H1 (cell line): ENCODE measurements around the gene RPLP2. TPM values are rescaled to one million over a fixed set of nuclear protein-coding genes. Genes with fewer than 3 reads are reported as not detected.

ENCODE experiments used
- ATF3 ChIP-seq: IDR thresholded peaks from 2 replicates; pipeline ENCODE4 v1.6.1; 2011; ENCODE audit warnings: low read depth, mild to moderate bottlenecking, low read length; ENCODE audit not compliant: insufficient read depth
- PHF8 ChIP-seq: fragments of 200-600 bp; sonication (generic); conservative IDR thresholded peaks from 2 replicates; pipeline ENCODE4 v1.7.1; 2012; ENCODE audit warnings: low read depth, mild to moderate bottlenecking, inconsistent platforms, low read length, moderate library complexity
- SIX5 ChIP-seq: IDR thresholded peaks from 2 replicates; pipeline ENCODE4 v1.6.1; 2011; ENCODE audit warnings: mild to moderate bottlenecking, low read depth, low read length
- YY1 ChIP-seq: IDR thresholded peaks from 2 replicates; pipeline ENCODE4 v1.6.1; 2011; ENCODE audit warnings: low read depth, mild to moderate bottlenecking, low read length
- polyA plus RNA-seq, 7 experiments: library from polyadenylated mRNA; depleted of rRNA in 3 of 7; stranded (reverse) in 5 of 7; unstranded in 2 of 7; fragments of >200 nt in 5 of 7; fragments of 200-250 nt in 2 of 7; gene quantifications; 1 replicate in 5 of 7; 2 replicates in 1 of 7; 4 replicates in 1 of 7; pipeline versions ENCODE4 v1.2.1 to v1.2.3, GENCODE V29; 2011 to 2013; ENCODE audit warnings: missing spikeins in 2 of 7, mixed read lengths in 2 of 7
- total RNA-seq: library from RNA; stranded (reverse); fragmentation: NEBNext Ultra II Directional; extraction: Animal tissue kit (Norgen Biotek cat#: 25700); gene quantifications from 2 replicates; pipeline ENCODE4 v1.2.1, GENCODE V29; 2021

RPLP2 gene
- total and polyA plus RNA-seq, 2 of the 8 experiments (the other 6 are each of a cell fraction or from before 2014, with no cell fraction given): 1,789 to 2,106 TPM

DNA sequence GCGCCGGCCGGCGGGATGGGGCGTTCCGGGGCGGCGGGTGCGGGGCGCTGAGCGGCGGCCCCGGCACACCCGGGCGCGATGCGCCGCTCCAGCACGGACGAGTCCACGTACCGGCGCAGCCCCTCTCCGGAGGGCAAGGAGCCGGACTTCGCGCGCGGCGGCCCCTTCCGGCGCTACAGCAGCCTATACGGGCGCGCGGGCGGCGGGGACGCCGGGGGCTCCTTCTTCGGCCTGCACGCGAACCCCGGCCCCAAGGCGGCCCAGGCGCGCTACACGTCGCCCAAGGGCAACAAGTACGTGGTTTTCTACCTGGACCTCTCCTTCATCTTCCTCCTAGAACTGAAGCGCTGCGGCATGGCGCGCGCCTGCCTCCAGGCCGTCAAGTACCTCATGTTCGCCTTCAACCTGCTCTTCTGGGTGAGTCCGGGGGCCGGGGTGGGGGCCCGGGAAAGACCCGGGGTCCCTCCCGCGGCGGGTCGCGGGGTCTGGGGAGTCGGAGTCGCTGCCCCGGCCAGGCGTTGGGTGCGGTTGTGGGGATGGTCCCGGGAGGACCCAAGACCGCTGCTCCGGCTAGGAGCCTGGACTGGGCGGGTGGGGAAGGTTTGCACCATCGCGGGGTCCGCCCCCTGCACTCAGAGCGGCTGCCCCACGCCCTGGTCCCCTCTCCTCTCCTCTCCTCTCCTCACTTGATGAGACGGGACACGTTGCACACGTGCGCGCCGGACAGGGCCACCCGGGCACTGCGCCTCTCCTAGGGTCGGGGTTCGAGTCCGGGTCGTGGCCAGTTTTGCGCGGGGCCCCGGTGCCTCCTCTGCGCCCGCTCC is 40.4 kb downstream of the RPLP2 start (continued):
- TF ChIP-seq PHF8: peak; percentile 19; the same call in 1 of the 2 replicates
- TF ChIP-seq SIX5: no peak
- no peak for TF ChIP-seq YY1
- TF ChIP-seq ATF3: no peak
